ENCODE data around the gene BTBD19. TPM values are rescaled to one million over a fixed set of nuclear protein-coding genes. Genes with fewer than 3 reads are reported as not detected.

BTBD19 gene
- total and polyA plus RNA-seq, 2 of the 4 experiments (the other 2 are of a cell fraction) = 0.90 to 17.2 TPM

DNA sequence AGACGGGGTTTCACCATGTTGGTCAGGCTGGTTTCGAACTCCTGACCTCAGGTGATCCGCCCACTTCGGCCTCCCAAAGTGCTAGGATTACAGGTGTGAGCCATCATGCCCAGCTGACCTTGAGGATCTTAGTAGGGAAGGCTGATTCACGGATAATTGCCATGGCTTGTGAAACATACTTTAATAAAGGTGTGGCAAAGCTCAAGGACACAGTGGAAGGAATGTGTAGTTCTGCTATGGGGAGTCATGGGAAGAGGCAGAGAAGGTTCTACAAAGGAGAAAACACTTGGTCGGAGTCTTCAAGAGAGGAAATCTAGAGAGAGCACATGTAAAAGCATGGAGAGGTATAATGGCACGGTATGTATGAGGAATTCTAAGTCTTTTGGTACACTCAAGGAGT is 47.4 kb downstream of the BTBD19 start:
- H3K4me3 ChIP-seq (ENCODE audit: insufficient read depth, low read depth, low read length) = no peak overlapping the region
- H2AK5ac ChIP-seq (ENCODE audit: low read depth, low read length) = no peak overlapping the region
- H3K79me1 ChIP-seq (ENCODE audit: low read depth in 1 of 2, low read length in 2 of 2) = peaks cover 0 to 2% of the 10 kb centered on the region in 2 experiments; a peak in 1 of 4 replicates
- no peak overlapping the region for H4K91ac ChIP-seq (ENCODE audit: insufficient read depth, low read depth, low read length)
- no peak overlapping the region for H3K14ac ChIP-seq (replicated peaks; ENCODE audit: low read depth, low read length)
- H3K27me3 ChIP-seq (ENCODE audit: control insufficient read depth, insufficient read depth, low read length) = no peaks in the 10 kb centered on the region
- H2AK9ac ChIP-seq (replicated peaks; ENCODE audit: low read depth, low read length, poor library complexity) = no peak overlapping the region
- H3K9me3 ChIP-seq (ENCODE audit: control insufficient read depth, insufficient read depth, low read length) = no peaks in the 10 kb centered on the region
- 100% methylated on average over 2 of the region's 7 CpGs; no CpG with 5 or more reads in 1 of the 2 experiments for WGBS, 2 experiments (ENCODE audit: extremely low coverage in 2 of 2, insufficient read length in 1 of 2)
- 0 out of 2 replicates have a peak, but pooled peaks cover 4% of the 10 kb centered on the region for H3K9me1 ChIP-seq (ENCODE audit: insufficient read depth, low read length)
- no peak overlapping the region for H2BK5ac ChIP-seq (ENCODE audit: low read depth, low read length, poor library complexity, severe bottlenecking)
- H2BK20ac ChIP-seq (ENCODE audit: low read depth, low read length) = no peak overlapping the region
- no peak overlapping the region for H4K8ac ChIP-seq (ENCODE audit: low read depth in 2 of 2, low read length in 2 of 2)
- no peak overlapping the region for H3K4me2 ChIP-seq (ENCODE audit: low read depth, low read length)
- intact Hi-C loops (cut with micrococcal nuclease) = no loop called here
- H2AFZ ChIP-seq (replicated peaks; ENCODE audit: low read length, poor library complexity) = no peak overlapping the region
- no peak overlapping the region for H3K9ac ChIP-seq (ENCODE audit: low read depth, low read length)
- H4K5ac ChIP-seq (ENCODE audit: low read depth, low read length) = no peak overlapping the region
- dilution Hi-C loops (cut with HindIII; ENCODE audit: low sequenced_read_pairs, unreplicated experiment) = no loop called here
- H3K27ac ChIP-seq (ENCODE audit: insufficient read depth, low read length) = no peak overlapping the region
- BruUV-seq (replicated peaks) = no TSS peak
- no peak overlapping the region for H3K4ac ChIP-seq (ENCODE audit: low read depth, low read length)
- H4K20me1 ChIP-seq (ENCODE audit: insufficient read depth, low read length) = no peaks in the 10 kb centered on the region
- DNase-seq = no peak
- ChIA-PET CTCF (no interaction called here), POLR2A (ENCODE audit: unreplicated experiment) (no interaction called here)
- H3K36me3 ChIP-seq (ENCODE audit: control insufficient read depth, insufficient read depth, low read length) = peaks cover 5% of the 10 kb centered on the region
- ATAC-seq (ENCODE audit: low read depth) = no peak
- H3K56ac ChIP-seq (ENCODE audit: extremely low read depth, insufficient read depth, low read length) = no peak overlapping the region
- no peak overlapping the region for H2BK15ac ChIP-seq (ENCODE audit: low read depth, low read length)
- no peak overlapping the region for H2BK120ac ChIP-seq (ENCODE audit: low read depth, low read length)
- in situ Hi-C loops (cut with MboI; ENCODE audit: low sequenced_read_pairs) = loop anchor here (25.0 kb wide), 1 partner anchor 132 kb away; the partner anchor contains the start of gene EIF2B3
- H3K23ac ChIP-seq (ENCODE audit: low read depth, low read length) = no peak overlapping the region
- H3K18ac ChIP-seq (ENCODE audit: low read depth, low read length) = no peak overlapping the region
- no peaks in the 10 kb centered on the region for H3K4me1 ChIP-seq (ENCODE audit: control insufficient read depth, insufficient read depth, low read length)
- no peak for TF ChIP-seq CTCF (conservative IDR thresholded peaks at IDR 0.05; ENCODE audit: low read depth, low read length)
- TF ChIP-seq MXI1 (IDR thresholded peaks at IDR 0.05; ENCODE audit: borderline replicate concordance, low read depth, low read length) = no peak
- no peak for TF ChIP-seq FOS (IDR thresholded peaks at IDR 0.05; ENCODE audit: low read depth, low read length)

Measured in IMR-90 (cell line).